Right lobe of liver (tissue), 6 donors: ENCODE results near the gene ZMAT5. TPM values are rescaled to one million over a fixed set of nuclear protein-coding genes. Genes with fewer than 3 reads are reported as not detected.

Source experiments
- ATAC-seq, 4 donors: fragments of 200-7000 bp; cut with Tn5 transposase; one replicate each; pipeline ENCODE4 v1.9.1; 2020; ENCODE audit warnings: mild to moderate bottlenecking in 4 of 4, moderate library complexity in 4 of 4
- DNase-seq, 3 donors: peaks; one replicate each; pipeline ENCODE4 v3.0.0-alpha.2; 2020
- H3K27ac ChIP-seq, 3 donors: fragments of 200-600 bp; one replicate each; pipeline ENCODE4 v1.8.0; 2022
- H3K27me3 ChIP-seq, 2 donors: fragments of 200-600 bp; one replicate each; pipeline ENCODE4 v1.8.0; 2022
- H3K36me3 ChIP-seq, 4 donors: fragments of 200-600 bp; sonication (generic) in 1 of 4; one replicate each; pipeline versions ENCODE4 v1.5.1 to v1.8.0; 2017 to 2022; ENCODE audit warnings: control low read depth in 1 of 4
- H3K4me1 ChIP-seq, 4 donors: fragments of 200-600 bp; sonication (generic) in 1 of 4; one replicate each; pipeline versions ENCODE4 v1.5.1 to v1.8.0; 2017 to 2022; ENCODE audit warnings: control low read depth in 1 of 4
- H3K4me3 ChIP-seq, 3 donors: fragments of 200-600 bp; one replicate each; pipeline ENCODE4 v1.8.0; 2022
- H3K9me3 ChIP-seq, 4 donors: fragments of 200-600 bp; sonication (generic) in 1 of 4; one replicate each; pipeline versions ENCODE4 v1.5.1 to v1.8.0; 2017 to 2022; ENCODE audit warnings: control low read depth in 1 of 4
- POLR2A ChIP-seq: fragments of 450-650 bp; IDR thresholded peaks from one replicate; pipeline ENCODE4 v1.6.1; 2017; ENCODE audit warnings: antibody characterized with exemption, mild to moderate bottlenecking
- WGBS: methylation state at CpG from one replicate; pipeline ENCODE4 v1.1.6; 2018; ENCODE audit warnings: low coverage, low lambda C conversion rate; ENCODE audit not compliant: insufficient coverage; ENCODE audit errors: missing lambda C conversion rate; 5-methylcytosine and 5-hydroxymethylcytosine counted together
- intact Hi-C, 2 donors: fragments of 100-400 bp; cut with DNase I; formaldehyde crosslinking; loops; one replicate each; pipeline versions ENCODE4 v1.11.2 to v1.14.1; 2022
- total RNA-seq, 6 experiments: library from RNA; depleted of rRNA in 2 of 6; stranded (reverse); fragments of >200 nt in 2 of 6; fragmentation: NEBNext Ultra II Directional in 3 of 6; extraction: Animal tissue kit (Norgen Biotek cat#: 25700) in 3 of 6; gene quantifications; one replicate each; pipeline versions ENCODE4 v1.1.0 to v1.2.4, GENCODE V29; 2016 to 2023
- TF ChIP-seq, protein P1 (sequence below), 4 donors: fragments of 200-600 bp in 3 of 4; fragments of 450-650 bp in 1 of 4; IDR thresholded peaks; one replicate each; pipeline versions ENCODE4 v1.5.1 to v1.8.0; 2016 to 2022; ENCODE audit warnings: antibody characterized with exemption in 4 of 4, mild to moderate bottlenecking in 2 of 4
- donor health status: DM: no; HTN: yes; CAD: no.
- donor health status: DM: no; HTN: no; CAD: no.
- donor health status: DM: no; HTN: no; CAD: no.
- donor health status: DM: no; HTN: yes; CAD: no.
- donor health status: DM: no; HTN: yes; CAD: no.

The ZMAT5 gene
- total RNA-seq, 6 experiments from 2014 or later, result 8.9 to 20.5 (median 13.7) TPM

DNA sequence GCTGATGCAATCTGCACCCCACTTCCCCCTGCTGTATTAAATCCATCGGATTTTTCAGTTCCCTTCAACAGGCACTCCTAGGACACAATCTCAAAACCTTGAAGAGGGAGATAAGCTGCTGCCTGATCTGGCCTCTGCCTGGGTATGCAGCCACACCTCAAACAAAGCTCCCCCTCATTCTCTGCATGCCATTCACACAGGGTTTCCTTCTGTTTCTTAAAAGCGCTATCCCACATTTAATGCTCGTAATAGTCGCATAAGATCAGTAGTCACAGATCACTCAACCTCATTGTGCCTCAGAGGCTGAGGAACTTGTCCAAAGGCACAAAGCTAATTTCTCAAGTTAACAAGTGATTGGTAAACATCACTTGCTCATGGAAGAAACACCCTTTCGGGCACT, 34.3 kb upstream of the ZMAT5 start:
- ATAC-seq (no peak), DNase-seq (no peak)
- H3K36me3 ChIP-seq, result peaks cover 0 to 57% (median 17%) of the 10 kb centered on the region in 4 donors
- WGBS, result 98% methylated on average over 4 of the region's 5 CpGs
- no peaks in the 10 kb centered on the region for H3K27me3 ChIP-seq
- no peak overlapping the region for H3K4me3 ChIP-seq
- H3K4me1 ChIP-seq, result peaks cover 0 to 44% (median 16%) of the 10 kb centered on the region in 4 donors
- no peak overlapping the region for H3K27ac ChIP-seq
- no peak for TF ChIP-seq POLR2A
- H3K9me3 ChIP-seq, result no peaks in the 10 kb centered on the region
- intact Hi-C loops, result no loop called here

GRCh38 chr22:29799217-29799680, 32.4 kb upstream of the ZMAT5 start:
- Histone ChIP-seq H3K4me3 (no peak overlapping the region), H3K27me3 (no peaks in the 10 kb centered on the region), H3K27ac (peak overlapping the region; percentile 52 to 83 (median 65)), H3K4me1 (peaks cover 0 to 51% (median 16%) of the 10 kb centered on the region in 4 donors), H3K9me3 (no peaks in the 10 kb centered on the region), H3K36me3 (peaks cover 0 to 44% (median 5%) of the 10 kb centered on the region in 4 donors)
- TF ChIP-seq POLR2A, result peak; percentile 47
- TF ChIP-seq, protein P1, sequence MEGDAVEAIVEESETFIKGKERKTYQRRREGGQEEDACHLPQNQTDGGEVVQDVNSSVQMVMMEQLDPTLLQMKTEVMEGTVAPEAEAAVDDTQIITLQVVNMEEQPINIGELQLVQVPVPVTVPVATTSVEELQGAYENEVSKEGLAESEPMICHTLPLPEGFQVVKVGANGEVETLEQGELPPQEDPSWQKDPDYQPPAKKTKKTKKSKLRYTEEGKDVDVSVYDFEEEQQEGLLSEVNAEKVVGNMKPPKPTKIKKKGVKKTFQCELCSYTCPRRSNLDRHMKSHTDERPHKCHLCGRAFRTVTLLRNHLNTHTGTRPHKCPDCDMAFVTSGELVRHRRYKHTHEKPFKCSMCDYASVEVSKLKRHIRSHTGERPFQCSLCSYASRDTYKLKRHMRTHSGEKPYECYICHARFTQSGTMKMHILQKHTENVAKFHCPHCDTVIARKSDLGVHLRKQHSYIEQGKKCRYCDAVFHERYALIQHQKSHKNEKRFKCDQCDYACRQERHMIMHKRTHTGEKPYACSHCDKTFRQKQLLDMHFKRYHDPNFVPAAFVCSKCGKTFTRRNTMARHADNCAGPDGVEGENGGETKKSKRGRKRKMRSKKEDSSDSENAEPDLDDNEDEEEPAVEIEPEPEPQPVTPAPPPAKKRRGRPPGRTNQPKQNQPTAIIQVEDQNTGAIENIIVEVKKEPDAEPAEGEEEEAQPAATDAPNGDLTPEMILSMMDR (IDR thresholded peaks at IDR 0.05), result peak in 1 of 4 donors; percentile 36
- DNase-seq (peak; percentile 87 to 95 (median 93)), ATAC-seq (peak; percentile 91 to 93 (median 93))
- intact Hi-C loops, result no loop called here
- 3% methylated on average over 4 of the region's 8 CpGs for WGBS

DNA sequence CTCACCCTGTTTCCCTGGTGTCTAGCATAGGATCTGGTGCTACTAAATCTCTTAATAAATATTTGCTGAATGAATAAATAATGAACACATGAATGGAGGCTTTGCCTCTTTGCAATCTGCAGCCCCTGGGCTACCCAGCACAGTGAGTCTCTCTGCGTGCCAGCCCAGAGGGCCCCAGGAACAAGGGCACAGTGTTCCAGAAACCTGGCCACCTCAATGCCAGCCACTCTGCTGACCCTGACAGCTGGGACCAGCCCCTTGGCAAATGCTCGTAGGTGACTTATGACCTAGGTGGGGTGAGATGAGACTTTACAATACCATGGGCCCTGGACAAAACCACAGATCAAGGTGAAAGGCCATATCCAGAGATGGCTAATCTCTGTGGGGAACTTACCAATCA, 32.0 kb upstream of the ZMAT5 start:
- no peak overlapping the region for H3K4me3 ChIP-seq
- ATAC-seq, result peak; percentile 66 to 84 (median 81)
- TF ChIP-seq, protein P1 (IDR thresholded peaks at IDR 0.05), result no peak
- TF ChIP-seq POLR2A, result no peak
- DNase-seq, result peak; percentile 61 to 93 (median 90)
- peak overlapping the region; percentile 52 to 83 (median 65) for H3K27ac ChIP-seq
- H3K36me3 ChIP-seq, result peaks cover 0 to 40% (median 3%) of the 10 kb centered on the region in 4 donors
- no peaks in the 10 kb centered on the region for H3K9me3 ChIP-seq
- intact Hi-C loops, result no loop called here
- WGBS, result no CpG with 5 or more reads among the region's 2 CpGs
- no peaks in the 10 kb centered on the region for H3K27me3 ChIP-seq
- peaks cover 0 to 51% (median 16%) of the 10 kb centered on the region in 4 donors for H3K4me1 ChIP-seq

DNA sequence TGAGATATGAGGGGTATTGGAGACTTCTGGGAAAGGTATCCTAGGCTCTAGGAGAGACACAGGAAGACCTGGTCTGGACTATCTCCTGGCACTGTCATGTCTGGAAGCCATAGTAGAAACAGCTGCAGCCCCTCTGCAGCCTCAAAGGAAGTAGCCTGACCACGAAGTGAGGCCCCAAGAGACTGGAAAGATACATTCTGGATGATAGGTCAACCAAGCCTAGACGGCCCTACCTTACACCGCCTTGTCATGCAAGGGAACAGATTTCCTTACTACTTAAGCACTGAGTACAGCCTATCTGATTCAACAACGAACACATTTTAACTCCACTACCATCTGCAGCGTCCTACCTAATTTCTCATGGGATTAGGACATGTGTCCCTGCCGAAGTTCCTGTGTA, 31.5 kb upstream of the ZMAT5 start:
- TF ChIP-seq, protein P1 (IDR thresholded peaks at IDR 0.05), result no peak
- TF ChIP-seq POLR2A, result no peak
- peak overlapping the region; percentile 10 to 83 (median 52) for H3K27ac ChIP-seq
- H3K9me3 ChIP-seq, result no peaks in the 10 kb centered on the region
- no peak overlapping the region for H3K4me3 ChIP-seq
- H3K36me3 ChIP-seq, result peaks cover 0 to 39% (median 3%) of the 10 kb centered on the region in 4 donors
- no peaks in the 10 kb centered on the region for H3K27me3 ChIP-seq
- intact Hi-C loops, result no loop called here
- WGBS, result 79% methylated on average over 5 of the region's 6 CpGs
- peaks cover 0 to 51% (median 16%) of the 10 kb centered on the region in 4 donors for H3K4me1 ChIP-seq
- ATAC-seq, result no peak
- no peak for DNase-seq

- peaks cover 0 to 40% (median 7%) of the 10 kb centered on the region in 4 donors for H3K36me3 ChIP-seq
These were observed 30.5 kb upstream of the ZMAT5 start for GRCh38 chr22:29797351-29797750.

More at GRCh38 chr22:29797351-29797750, 30.5 kb upstream of the ZMAT5 start:
- Histone ChIP-seq H3K9me3 (no peaks in the 10 kb centered on the region), H3K4me1 (peaks cover 0 to 51% (median 16%) of the 10 kb centered on the region in 4 donors), H3K27ac (peak overlapping the region in 1 of 3 donors; percentile 83), H3K4me3 (no peak overlapping the region), H3K27me3 (no peaks in the 10 kb centered on the region)
- intact Hi-C loops, result no loop called here
- ATAC-seq (no peak), DNase-seq (no peak)
- no peak for TF ChIP-seq POLR2A
- TF ChIP-seq, protein P1 (IDR thresholded peaks at IDR 0.05), result no peak
- 57% methylated on average over 1 of the region's 3 CpGs for WGBS
